GM19035 (cell line): ENCODE results near the gene HOXD13.

Source experiments
- ATAC-seq: cut with Tn5 transposase; IDR thresholded peaks from one replicate; pipeline ENCODE4 v1.9.1; 2021; ENCODE audit not compliant: unreplicated experiment

The HOXD13 gene

GRCh38 chr2:176080540-176081375 lies 11.8 kb upstream of the HOXD13 start:
- ATAC-seq, result no peak

- no peak for ATAC-seq
These were observed 11.1 kb upstream of the HOXD13 start for GRCh38 chr2:176081376-176081836.

GRCh38 chr2:176081837-176082524 lies 10.5 kb upstream of the HOXD13 start:
- no peak for ATAC-seq

- ATAC-seq, result no peak
These were observed 10.0 kb upstream of the HOXD13 start for GRCh38 chr2:176082525-176082823.

- no peak for ATAC-seq
These were observed 9.4 kb upstream of the HOXD13 start for GRCh38 chr2:176082824-176083751.

GRCh38 chr2:176083796-176084261 lies 8.7 kb upstream of the HOXD13 start, which contains the start of gene EVX2:
EVX2 (minus strand) TSS chr2:176083962; CDS start chr2:176083776, 186 bp downstream.
- ATAC-seq, result no peak

- no peak for ATAC-seq
These were observed 7.9 kb upstream of the HOXD13 start for GRCh38 chr2:176084611-176085119.

- no peak for ATAC-seq
These were observed 7.3 kb upstream of the HOXD13 start for GRCh38 chr2:176085120-176085788.

- no peak for ATAC-seq
These were observed 6.4 kb upstream of the HOXD13 start for GRCh38 chr2:176085861-176086771.

- ATAC-seq, result no peak
These were observed 5.0 kb upstream of the HOXD13 start for GRCh38 chr2:176087330-176088047.

- no peak for ATAC-seq
These were observed 4.2 kb upstream of the HOXD13 start for GRCh38 chr2:176088048-176088936.

GRCh38 chr2:176088937-176089842 lies 3.3 kb upstream of the HOXD13 start:
- ATAC-seq, result no peak

- ATAC-seq, result no peak
These were observed 2.6 kb upstream of the HOXD13 start for GRCh38 chr2:176089843-176090395.

- no peak for ATAC-seq
These were observed 1.7 kb upstream of the HOXD13 start for GRCh38 chr2:176090862-176091261.

- no peak for ATAC-seq
These were observed 927 bp upstream of the HOXD13 start for GRCh38 chr2:176091329-176092258.
